Right atrium auricular region (tissue), 2 donors: ENCODE results near the gene ACSL5. TPM values are rescaled to one million over a fixed set of nuclear protein-coding genes. Genes with fewer than 3 reads are reported as not detected.
"Not testable (repeated sequence)": the region's sequence is repeated elsewhere in the genome, so short reads cannot be mapped to it uniquely, and the experiment has no call there.

ENCODE experiments used
- DNase-seq: peaks from one replicate; pipeline ENCODE4 v3.0.0-alpha.2; 2019; ENCODE audit warnings: low spot score
- H3K27ac ChIP-seq, 2 donors: fragments of 200-600 bp; sonication (generic); 1 replicate in 1 of 2; 2 replicates in 1 of 2; pipeline ENCODE4 v1.5.1; 2016 to 2019
- H3K27me3 ChIP-seq, 2 donors: fragments of 200-600 bp; sonication (generic); one replicate each; pipeline versions ENCODE4 v1.5.1 to v1.6.0; 2017 to 2019
- H3K36me3 ChIP-seq: fragments of 200-600 bp; sonication (generic); one replicate; pipeline ENCODE4 v1.5.1; 2016
- H3K4me1 ChIP-seq, 2 donors: fragments of 200-600 bp; sonication (generic); one replicate each; pipeline versions ENCODE4 v1.5.1 to v1.6.0; 2017 to 2019
- H3K4me3 ChIP-seq, 2 donors: fragments of 200-600 bp; sonication (generic); 1 replicate in 1 of 2; 2 replicates in 1 of 2; pipeline ENCODE4 v1.5.1; 2017 to 2019; ENCODE audit warnings: mild to moderate bottlenecking in 1 of 2, moderate library complexity in 1 of 2
- H3K9me3 ChIP-seq, 2 donors: fragments of 200-600 bp; sonication (generic); one replicate each; pipeline ENCODE4 v1.5.1; 2019
- CTCF ChIP-seq, 2 donors: fragments of 200-600 bp; sonication (generic); IDR thresholded peaks; one replicate each; pipeline ENCODE4 v1.5.1; 2019; ENCODE audit warnings: antibody characterized with exemption in 2 of 2
- total RNA-seq, 2 donors: library from RNA; depleted of rRNA; stranded (reverse); fragments of >200 nt; gene quantifications; one replicate each; pipeline ENCODE4 v1.1.0, GENCODE V29; 2016

Gene ACSL5
- total RNA-seq, 2 donors from 2014 or later: 9.2 to 12.0 TPM

- H3K27me3 ChIP-seq: no peaks in the 10 kb centered on the region
- H3K27ac ChIP-seq: peak overlapping the region; percentile 64 to 66
- H3K36me3 ChIP-seq: no peaks in the 10 kb centered on the region
- H3K9me3 ChIP-seq: no peaks in the 10 kb centered on the region
- no peak for DNase-seq
- peaks cover 0 to 20% of the 10 kb centered on the region in 2 donors for H3K4me1 ChIP-seq
- peak overlapping the region in 1 of 2 donors; percentile 45 for H3K4me3 ChIP-seq
- no peak for TF ChIP-seq CTCF (IDR thresholded peaks at IDR 0.05)
Measured at GRCh38 chr10:112374724-112375541, 1.0 kb downstream of the ACSL5 start.

- DNase-seq: peak; percentile 62
- Histone ChIP-seq H3K27ac (peak overlapping the region; percentile 64 to 66), H3K4me1 (peaks cover 0 to 20% of the 10 kb centered on the region in 2 donors), H3K9me3 (no peaks in the 10 kb centered on the region), H3K27me3 (no peaks in the 10 kb centered on the region), H3K36me3 (no peaks in the 10 kb centered on the region), H3K4me3 (peak overlapping the region; percentile 21 to 45)
- no peak for TF ChIP-seq CTCF (IDR thresholded peaks at IDR 0.05)
Measured at GRCh38 chr10:112375721-112376395, 1.9 kb downstream of the ACSL5 start.

- Histone ChIP-seq H3K9me3 (no peaks in the 10 kb centered on the region), H3K36me3 (no peaks in the 10 kb centered on the region), H3K4me1 (peaks cover 0 to 20% of the 10 kb centered on the region in 2 donors), H3K27me3 (no peaks in the 10 kb centered on the region), H3K27ac (peak overlapping the region; percentile 64 to 66), H3K4me3 (peak overlapping the region; percentile 21 to 45)
- DNase-seq: no peak
- no peak for TF ChIP-seq CTCF (IDR thresholded peaks at IDR 0.05)
Measured at GRCh38 chr10:112376396-112376790, 2.5 kb downstream of the ACSL5 start.

- H3K9me3 ChIP-seq, H3K36me3 ChIP-seq, H3K4me3 ChIP-seq, DNase-seq, H3K27me3 ChIP-seq: not testable (repeated sequence)
- Histone ChIP-seq H3K27ac (peak overlapping the region in 1 of 2 donors; percentile 66), H3K4me1 (peaks cover 0 to 20% of the 10 kb centered on the region in 2 donors)
Measured at GRCh38 chr10:112377116-112377515, 3.2 kb downstream of the ACSL5 start.

GRCh38 chr10:112379635-112380296 is 5.8 kb downstream of the ACSL5 start:
- Histone ChIP-seq H3K27ac (no peak overlapping the region), H3K36me3 (no peaks in the 10 kb centered on the region), H3K4me1 (peaks cover 0 to 20% of the 10 kb centered on the region in 2 donors), H3K27me3 (no peaks in the 10 kb centered on the region), H3K9me3 (no peaks in the 10 kb centered on the region), H3K4me3 (no peak overlapping the region)
- DNase-seq: no peak
- no peak for TF ChIP-seq CTCF (IDR thresholded peaks at IDR 0.05)
